Astrocyte of the spinal cord (primary cell): ENCODE results near the gene SMIM24.

Experiments
- DNase-seq: peaks from one replicate; pipeline ENCODE4 v3.0.0; 2011; ENCODE audit warnings: low read depth, low spot score
- H3K4me3 ChIP-seq: 2 replicates; pipeline ENCODE4 v1.5.1; 2011; ENCODE audit warnings: low read depth, mild to moderate bottlenecking, low read length, moderate library complexity
- in situ Hi-C: cut with HindIII; loops from 2 replicates; pipeline ENCODE4 v1.10.0; 2017; ENCODE audit warnings: low sequenced_read_pairs
- TF ChIP-seq, protein P1 (sequence below): IDR thresholded peaks from 2 replicates; pipeline ENCODE4 v1.5.1; 2012; ENCODE audit warnings: low read depth, mild to moderate bottlenecking, low read length, inconsistent platforms

Gene SMIM24

DNA sequence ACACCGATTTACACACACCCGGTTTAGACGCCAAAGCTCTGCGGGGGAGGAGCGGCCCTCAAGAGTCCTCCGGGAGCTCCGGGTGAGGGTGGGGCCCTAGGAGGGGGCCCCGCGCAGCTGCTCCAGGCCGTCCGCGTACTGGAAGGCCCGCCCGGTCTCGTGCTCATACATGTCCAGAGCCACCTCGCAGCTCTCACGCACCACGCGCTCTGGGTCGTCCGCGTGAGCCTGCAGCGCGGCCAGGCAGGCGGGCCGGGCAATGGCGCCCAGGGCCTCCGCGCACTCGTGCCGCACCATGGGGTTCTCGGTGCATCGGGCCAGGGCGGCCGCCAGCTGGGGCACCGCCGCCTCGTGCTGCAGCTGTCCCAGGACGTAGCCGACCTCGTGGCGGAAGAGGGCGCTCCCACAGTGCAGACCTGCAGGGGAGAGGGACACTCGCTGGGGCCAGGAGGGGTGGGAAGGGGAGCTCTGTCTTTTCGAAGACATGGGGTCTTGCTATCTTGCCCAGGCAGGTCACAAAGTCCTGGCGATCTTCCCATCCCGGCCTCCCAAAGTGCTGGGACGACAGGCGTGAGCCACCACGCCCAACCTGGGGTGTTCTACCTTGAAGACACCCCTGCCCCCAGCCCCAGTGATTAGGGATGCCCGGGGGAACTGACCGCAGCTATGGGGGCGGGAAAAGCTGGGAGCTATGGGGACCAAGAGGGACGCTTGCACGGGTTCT is 11.2 kb upstream of the SMIM24 start:
- DNase-seq: no peak
- in situ Hi-C loops: no loop called here
- H3K4me3 ChIP-seq: no peak overlapping the region
- TF ChIP-seq, protein P1, sequence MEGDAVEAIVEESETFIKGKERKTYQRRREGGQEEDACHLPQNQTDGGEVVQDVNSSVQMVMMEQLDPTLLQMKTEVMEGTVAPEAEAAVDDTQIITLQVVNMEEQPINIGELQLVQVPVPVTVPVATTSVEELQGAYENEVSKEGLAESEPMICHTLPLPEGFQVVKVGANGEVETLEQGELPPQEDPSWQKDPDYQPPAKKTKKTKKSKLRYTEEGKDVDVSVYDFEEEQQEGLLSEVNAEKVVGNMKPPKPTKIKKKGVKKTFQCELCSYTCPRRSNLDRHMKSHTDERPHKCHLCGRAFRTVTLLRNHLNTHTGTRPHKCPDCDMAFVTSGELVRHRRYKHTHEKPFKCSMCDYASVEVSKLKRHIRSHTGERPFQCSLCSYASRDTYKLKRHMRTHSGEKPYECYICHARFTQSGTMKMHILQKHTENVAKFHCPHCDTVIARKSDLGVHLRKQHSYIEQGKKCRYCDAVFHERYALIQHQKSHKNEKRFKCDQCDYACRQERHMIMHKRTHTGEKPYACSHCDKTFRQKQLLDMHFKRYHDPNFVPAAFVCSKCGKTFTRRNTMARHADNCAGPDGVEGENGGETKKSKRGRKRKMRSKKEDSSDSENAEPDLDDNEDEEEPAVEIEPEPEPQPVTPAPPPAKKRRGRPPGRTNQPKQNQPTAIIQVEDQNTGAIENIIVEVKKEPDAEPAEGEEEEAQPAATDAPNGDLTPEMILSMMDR: no peak

DNA sequence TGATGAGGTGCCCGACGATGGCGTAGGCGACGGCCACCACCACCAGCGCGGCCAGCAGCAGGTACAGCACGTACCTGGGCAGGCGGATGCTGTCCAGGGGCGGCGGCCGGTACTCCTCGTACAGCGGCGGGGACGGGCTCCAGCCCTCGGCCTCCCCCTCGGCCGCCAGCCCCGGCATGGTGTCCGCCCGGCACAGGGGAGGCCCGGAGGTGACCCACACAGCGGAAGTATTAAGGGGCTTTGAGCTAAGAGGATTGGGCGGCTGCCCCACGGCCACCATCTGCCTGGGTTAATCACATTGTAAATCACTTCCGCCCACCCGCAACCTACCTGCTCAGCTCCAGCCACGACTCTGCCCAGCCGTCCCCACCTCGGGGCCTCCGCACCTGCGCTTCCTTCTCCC is 2.9 kb upstream of the SMIM24 start, which contains the start of gene SMIM44:
TSS of gene SMIM44 (minus strand) at position 216 of the 403 bp plus-strand sequence. CDS start at position 178, 38 bp downstream.
- DNase-seq: no peak
- in situ Hi-C loops: no loop called here

GRCh38 chr19:3482507-3483225 is 2.3 kb upstream of the SMIM24 start:
- DNase-seq: no peak
- TF ChIP-seq, protein P1: no peak
- no peak overlapping the region for H3K4me3 ChIP-seq
- in situ Hi-C loops: no loop called here

More for the DNA sequence above, 2.9 kb upstream of the SMIM24 start, which contains the start of gene SMIM44:
- TF ChIP-seq, protein P1: no peak
- H3K4me3 ChIP-seq: no peak within 1 kb of the TSS

GRCh38 chr19:3481241-3482090 is 1.1 kb upstream of the SMIM24 start:
- in situ Hi-C loops: no loop called here
- TF ChIP-seq, protein P1: no peak
- H3K4me3 ChIP-seq: no peak overlapping the region
- no peak for DNase-seq

- in situ Hi-C loops: no loop called here
- TF ChIP-seq, protein P1: no peak
- DNase-seq: no peak
- no peak overlapping the region for H3K4me3 ChIP-seq
Observed at GRCh38 chr19:3479834-3480215, 500 bp downstream of the SMIM24 start.

- DNase-seq: no peak
- H3K4me3 ChIP-seq: no peak overlapping the region
- TF ChIP-seq, protein P1: no peak
- in situ Hi-C loops: no loop called here
Observed at GRCh38 chr19:3479177-3479833, 1.0 kb downstream of the SMIM24 start.
